DOHH2 (cell line): Measurements from ENCODE around the gene AAMP.

ENCODE experiments used
- H3F3A ChIP-seq: fragments of 200-600 bp; sonication (generic), shearing (Covaris generic); 2 replicates; pipeline ENCODE4 v1.6.0; 2016; ENCODE audit warnings: antibody characterized with exemption, mild to moderate bottlenecking; ENCODE audit not compliant: control insufficient read depth, insufficient read depth
- H3K27ac ChIP-seq: fragments of 200-600 bp; sonication (generic); 2 replicates; pipeline ENCODE4 v1.5.1; 2014; ENCODE audit warnings: low read depth, mild to moderate bottlenecking, low read length, moderate library complexity
- H3K27me3 ChIP-seq: fragments of 200-600 bp; sonication (generic); 2 replicates; pipeline ENCODE4 v1.6.1; 2014; ENCODE audit warnings: mild to moderate bottlenecking, low read length, mixed read lengths; ENCODE audit not compliant: control insufficient read depth
- H3K36me3 ChIP-seq: fragments of 200-600 bp; sonication (generic); 2 replicates; pipeline ENCODE4 v1.6.1; 2014; ENCODE audit warnings: mild to moderate bottlenecking, low read length, moderate library complexity, mixed read lengths; ENCODE audit not compliant: control insufficient read depth
- H3K4me1 ChIP-seq: fragments of 200-600 bp; sonication (generic); 2 replicates; pipeline ENCODE4 v1.6.1; 2014; ENCODE audit warnings: mild to moderate bottlenecking, low read length, mixed read lengths; ENCODE audit not compliant: control insufficient read depth
- H3K4me2 ChIP-seq: fragments of 200-600 bp; sonication (generic); 2 replicates; pipeline ENCODE4 v1.6.0; 2014; ENCODE audit warnings: mild to moderate bottlenecking, low read length, moderate library complexity
- H3K4me3 ChIP-seq: fragments of 200-600 bp; sonication (generic); 2 replicates; pipeline ENCODE4 v1.5.1; 2014; ENCODE audit warnings: mild to moderate bottlenecking, low read length, mixed read lengths
- H3K79me2 ChIP-seq: fragments of 200-600 bp; sonication (generic); 2 replicates; pipeline ENCODE4 v1.6.1; 2014; ENCODE audit warnings: mild to moderate bottlenecking, low read length, mixed read lengths; ENCODE audit not compliant: control insufficient read depth
- H3K9me2 ChIP-seq: fragments of 200-600 bp; sonication (generic); replicated peaks from 2 replicates; pipeline ENCODE4 v1.6.1; 2014; ENCODE audit warnings: mild to moderate bottlenecking, low read length, mixed read lengths; ENCODE audit not compliant: control insufficient read depth
- H3K9me3 ChIP-seq: fragments of 200-600 bp; sonication (generic); 2 replicates; pipeline ENCODE4 v1.6.1; 2014; ENCODE audit warnings: antibody characterized with exemption, low read length, mixed read lengths; ENCODE audit not compliant: control insufficient read depth, insufficient read depth
- H4K20me1 ChIP-seq: fragments of 200-600 bp; sonication (generic); 2 replicates; pipeline ENCODE4 v1.6.0; 2014; ENCODE audit warnings: low read depth, mild to moderate bottlenecking, antibody characterized with exemption, low read length, moderate library complexity; ENCODE audit not compliant: control insufficient read depth, insufficient read depth
- EZH2phosphoT487 ChIP-seq: fragments of 200-600 bp; sonication (generic); IDR thresholded peaks from 2 replicates; pipeline ENCODE4 v1.6.1; 2017; ENCODE audit warnings: borderline replicate concordance, mild to moderate bottlenecking, antibody characterized with exemption, low read length, moderate library complexity, mixed read lengths
- TF ChIP-seq, protein P1 (sequence below): fragments of 200-600 bp; sonication (generic); IDR thresholded peaks from one replicate; pipeline ENCODE4 v1.5.1; 2014; ENCODE audit warnings: antibody characterized with exemption, mild to moderate bottlenecking, low read depth, low read length; ENCODE audit not compliant: poor library complexity, severe bottlenecking

The AAMP gene

GRCh38 chr2:218233543-218233942 is 36.4 kb downstream of the AAMP start:
- Histone ChIP-seq H3K4me3 (no peak overlapping the region), H3K27me3 (no peaks in the 10 kb centered on the region), H3K9me3 (no peaks in the 10 kb centered on the region), H4K20me1 (0 out of 2 replicates have a peak, but pooled peaks cover 3% of the 10 kb centered on the region), H3K36me3 (peaks cover 90% of the 10 kb centered on the region), H3K9me2 (no peaks in the 10 kb centered on the region), H3K79me2 (peaks cover 37% of the 10 kb centered on the region), H3K27ac (no peak overlapping the region), H3F3A (peaks cover 7% of the 10 kb centered on the region), H3K4me2 (no peak overlapping the region), H3K4me1 (peaks cover 22% of the 10 kb centered on the region)
- TF ChIP-seq, protein P1, sequence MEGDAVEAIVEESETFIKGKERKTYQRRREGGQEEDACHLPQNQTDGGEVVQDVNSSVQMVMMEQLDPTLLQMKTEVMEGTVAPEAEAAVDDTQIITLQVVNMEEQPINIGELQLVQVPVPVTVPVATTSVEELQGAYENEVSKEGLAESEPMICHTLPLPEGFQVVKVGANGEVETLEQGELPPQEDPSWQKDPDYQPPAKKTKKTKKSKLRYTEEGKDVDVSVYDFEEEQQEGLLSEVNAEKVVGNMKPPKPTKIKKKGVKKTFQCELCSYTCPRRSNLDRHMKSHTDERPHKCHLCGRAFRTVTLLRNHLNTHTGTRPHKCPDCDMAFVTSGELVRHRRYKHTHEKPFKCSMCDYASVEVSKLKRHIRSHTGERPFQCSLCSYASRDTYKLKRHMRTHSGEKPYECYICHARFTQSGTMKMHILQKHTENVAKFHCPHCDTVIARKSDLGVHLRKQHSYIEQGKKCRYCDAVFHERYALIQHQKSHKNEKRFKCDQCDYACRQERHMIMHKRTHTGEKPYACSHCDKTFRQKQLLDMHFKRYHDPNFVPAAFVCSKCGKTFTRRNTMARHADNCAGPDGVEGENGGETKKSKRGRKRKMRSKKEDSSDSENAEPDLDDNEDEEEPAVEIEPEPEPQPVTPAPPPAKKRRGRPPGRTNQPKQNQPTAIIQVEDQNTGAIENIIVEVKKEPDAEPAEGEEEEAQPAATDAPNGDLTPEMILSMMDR, result no peak
- no peak for TF ChIP-seq EZH2phosphoT487

- H3K27me3 ChIP-seq, result no peaks in the 10 kb centered on the region
- no peak for TF ChIP-seq EZH2phosphoT487
- TF ChIP-seq, protein P1, result peak; percentile 43
- peaks cover 43% of the 10 kb centered on the region for H3K4me1 ChIP-seq
- H3K27ac ChIP-seq, result no peak overlapping the region
- peaks cover 7% of the 10 kb centered on the region; the same call in 1 of the 2 replicates for H4K20me1 ChIP-seq
- no peak overlapping the region for H3K4me3 ChIP-seq
- no peak overlapping the region for H3K4me2 ChIP-seq
- H3K79me2 ChIP-seq, result peaks cover 60% of the 10 kb centered on the region
- peaks cover 90% of the 10 kb centered on the region for H3K36me3 ChIP-seq
- H3F3A ChIP-seq, result peaks cover 10% of the 10 kb centered on the region
- H3K9me3 ChIP-seq, result no peaks in the 10 kb centered on the region
- H3K9me2 ChIP-seq, result no peaks in the 10 kb centered on the region
Measured at GRCh38 chr2:218230882-218231281, 39.1 kb downstream of the AAMP start.

GRCh38 chr2:218229851-218230250 is 40.1 kb downstream of the AAMP start:
- H3F3A ChIP-seq, result peaks cover 10% of the 10 kb centered on the region
- peaks cover 70% of the 10 kb centered on the region for H3K79me2 ChIP-seq
- H4K20me1 ChIP-seq, result peaks cover 12% of the 10 kb centered on the region; the same call in 1 of the 2 replicates
- no peak overlapping the region for H3K4me2 ChIP-seq
- H3K4me1 ChIP-seq, result peaks cover 53% of the 10 kb centered on the region
- H3K4me3 ChIP-seq, result no peak overlapping the region
- H3K27me3 ChIP-seq, result no peaks in the 10 kb centered on the region
- H3K9me2 ChIP-seq, result no peaks in the 10 kb centered on the region
- peak overlapping the region; percentile 37 for H3K27ac ChIP-seq
- H3K9me3 ChIP-seq, result no peaks in the 10 kb centered on the region
- peaks cover 90% of the 10 kb centered on the region for H3K36me3 ChIP-seq
- TF ChIP-seq, protein P1, result no peak
- TF ChIP-seq EZH2phosphoT487, result no peak

- Histone ChIP-seq H3F3A (peaks cover 12% of the 10 kb centered on the region), H3K27me3 (no peaks in the 10 kb centered on the region), H3K4me3 (no peak overlapping the region; the same call in 1 of the 2 replicates), H3K79me2 (peaks cover 76% of the 10 kb centered on the region), H3K4me2 (peak overlapping the region; percentile 36), H3K4me1 (peaks cover 60% of the 10 kb centered on the region), H3K9me3 (no peaks in the 10 kb centered on the region), H3K36me3 (peaks cover 90% of the 10 kb centered on the region), H3K9me2 (no peaks in the 10 kb centered on the region), H3K27ac (peak overlapping the region; percentile 37), H4K20me1 (peaks cover 18% of the 10 kb centered on the region)
- TF ChIP-seq, protein P1, result no peak
- TF ChIP-seq EZH2phosphoT487, result no peak
Measured at GRCh38 chr2:218229239-218229638, 40.7 kb downstream of the AAMP start.
